Neural cell (in vitro differentiated cells): ENCODE measurements around the gene STAT3. TPM values are rescaled to one million over a fixed set of nuclear protein-coding genes. Genes with fewer than 3 reads are reported as not detected.

Experiments used
- H2AFZ ChIP-seq: fragments of 200-600, 300-800 bp; sonication (generic), shearing (Covaris generic); 2 replicates; pipeline ENCODE4 v1.6.0; 2014; ENCODE audit warnings: low read depth, mild to moderate bottlenecking, antibody characterized with exemption, low read length, moderate library complexity
- H3F3A ChIP-seq: fragments of 200-600 bp; shearing (Covaris generic); 2 replicates; pipeline ENCODE4 v1.6.1; 2016; ENCODE audit warnings: mild to moderate bottlenecking, moderate library complexity, mixed read lengths, antibody characterized with exemption, low read length; ENCODE audit not compliant: insufficient read depth, poor library complexity, severe bottlenecking
- H3K27ac ChIP-seq: fragments of 200-600, 300-800 bp; sonication (generic), shearing (Covaris generic); 2 replicates; pipeline ENCODE4 v1.5.1; 2014; ENCODE audit warnings: mild to moderate bottlenecking, low read length, moderate library complexity
- H3K27me3 ChIP-seq: fragments of 300-800, 200-600 bp; sonication (generic), shearing (Covaris generic); 2 replicates; pipeline ENCODE4 v1.6.0; 2014; ENCODE audit warnings: mild to moderate bottlenecking, low read depth, low read length, moderate library complexity; ENCODE audit not compliant: insufficient read depth
- H3K36me3 ChIP-seq: fragments of 300-800, 200-600 bp; sonication (generic), shearing (Covaris generic); 2 replicates; pipeline ENCODE4 v1.5.1; 2014; ENCODE audit warnings: mild to moderate bottlenecking, antibody characterized with exemption, low read length, moderate library complexity; ENCODE audit not compliant: insufficient read depth
- H3K4me2 ChIP-seq: fragments of 300-800, 200-600 bp; sonication (generic), shearing (Covaris generic); 2 replicates; pipeline ENCODE4 v1.6.0; 2014; ENCODE audit warnings: mild to moderate bottlenecking, low read length
- H3K4me3 ChIP-seq: fragments of 300-800, 200-600 bp; sonication (generic), shearing (Covaris generic); 2 replicates; pipeline ENCODE4 v1.5.1; 2014; ENCODE audit warnings: mild to moderate bottlenecking, low read length, moderate library complexity
- H3K79me2 ChIP-seq: fragments of 200-600 bp; shearing (Covaris generic); replicated peaks from 2 replicates; pipeline ENCODE4 v1.6.0; 2014; ENCODE audit warnings: mild to moderate bottlenecking, low read length, moderate library complexity; ENCODE audit not compliant: insufficient read depth
- H3K9ac ChIP-seq: fragments of 300-800, 200-600 bp; sonication (generic), shearing (Covaris generic); 2 replicates; pipeline ENCODE4 v1.6.1; 2016; ENCODE audit warnings: mild to moderate bottlenecking, low read length, mixed read lengths
- H3K9me2 ChIP-seq: fragments of 200-600 bp; shearing (Covaris generic); 2 replicates; pipeline ENCODE4 v1.6.1; 2016; ENCODE audit warnings: mild to moderate bottlenecking, low read length, mixed read lengths; ENCODE audit not compliant: insufficient read depth
- H3K9me3 ChIP-seq: fragments of 200-600, 300-800 bp; sonication (generic), shearing (Covaris generic); 2 replicates; pipeline ENCODE4 v1.6.1; 2016; ENCODE audit warnings: mild to moderate bottlenecking, mixed run types, low read length, moderate library complexity, mixed read lengths
- H4K20me1 ChIP-seq: fragments of 200-600 bp; shearing (Covaris generic); 2 replicates; pipeline ENCODE4 v1.6.1; 2016; ENCODE audit warnings: mild to moderate bottlenecking, mixed run types; ENCODE audit not compliant: insufficient read depth
- CTCF ChIP-seq: fragments of 450-650 bp; IDR thresholded peaks from 2 replicates; pipeline ENCODE4 v1.5.1; 2014; ENCODE audit warnings: antibody characterized with exemption, mild to moderate bottlenecking, moderate library complexity; ENCODE audit not compliant: poor library complexity, severe bottlenecking
- EP300 ChIP-seq: fragments of 450-650 bp; conservative IDR thresholded peaks from 2 replicates; pipeline ENCODE4 v1.6.1; 2014; ENCODE audit warnings: antibody characterized with exemption, mild to moderate bottlenecking, moderate library complexity; ENCODE audit not compliant: poor library complexity, severe bottlenecking
- EZH2 ChIP-seq: fragments of 200-600, 300-800 bp; shearing (Covaris generic), sonication (generic); IDR thresholded peaks from 2 replicates; pipeline ENCODE4 v1.6.1; 2014; ENCODE audit warnings: antibody characterized with exemption, low read length, borderline replicate concordance, mild to moderate bottlenecking; ENCODE audit not compliant: insufficient read depth, poor library complexity, severe bottlenecking
- MXI1 ChIP-seq: fragments of 450-650 bp; conservative IDR thresholded peaks from 2 replicates; pipeline ENCODE4 v1.6.1; 2014; ENCODE audit warnings: antibody characterized with exemption, mild to moderate bottlenecking; ENCODE audit not compliant: poor library complexity, severe bottlenecking
- POLR2AphosphoS5 ChIP-seq: IDR thresholded peaks from 2 replicates; pipeline ENCODE4 v1.6.1; 2012
- RAD21 ChIP-seq: fragments of 450-650 bp; conservative IDR thresholded peaks from 2 replicates; pipeline ENCODE4 v1.6.1; 2014; ENCODE audit warnings: antibody characterized with exemption, mild to moderate bottlenecking, moderate library complexity
- SMC3 ChIP-seq: fragments of 450-650 bp; conservative IDR thresholded peaks from 2 replicates; pipeline ENCODE4 v1.6.1; 2014; ENCODE audit warnings: antibody characterized with exemption, mild to moderate bottlenecking, moderate library complexity; ENCODE audit not compliant: poor library complexity
- TAF1 ChIP-seq: IDR thresholded peaks from 2 replicates; pipeline ENCODE4 v1.6.1; 2012; ENCODE audit warnings: low read depth
- polyA plus RNA-seq: library from polyadenylated mRNA; depleted of rRNA; stranded (reverse); fragments of >200 nt; gene quantifications from 2 replicates; pipeline ENCODE4 v1.2.3, GENCODE V29; 2014
- TF ChIP-seq, protein P1 (sequence below): IDR thresholded peaks from 2 replicates; pipeline ENCODE4 v1.6.1; 2012; ENCODE audit warnings: borderline replicate concordance

The STAT3 gene
- polyA plus RNA-seq, 1 donor from 2014 or later, result 24.2 TPM

- H3K9ac ChIP-seq, result no peak overlapping the region
- H3K79me2 ChIP-seq, result no peaks in the 10 kb centered on the region
- no peak overlapping the region for H3K27ac ChIP-seq
Observed at GRCh38 chr17:42407289-42407836, 19.1 kb upstream of the STAT3 start.

DNA sequence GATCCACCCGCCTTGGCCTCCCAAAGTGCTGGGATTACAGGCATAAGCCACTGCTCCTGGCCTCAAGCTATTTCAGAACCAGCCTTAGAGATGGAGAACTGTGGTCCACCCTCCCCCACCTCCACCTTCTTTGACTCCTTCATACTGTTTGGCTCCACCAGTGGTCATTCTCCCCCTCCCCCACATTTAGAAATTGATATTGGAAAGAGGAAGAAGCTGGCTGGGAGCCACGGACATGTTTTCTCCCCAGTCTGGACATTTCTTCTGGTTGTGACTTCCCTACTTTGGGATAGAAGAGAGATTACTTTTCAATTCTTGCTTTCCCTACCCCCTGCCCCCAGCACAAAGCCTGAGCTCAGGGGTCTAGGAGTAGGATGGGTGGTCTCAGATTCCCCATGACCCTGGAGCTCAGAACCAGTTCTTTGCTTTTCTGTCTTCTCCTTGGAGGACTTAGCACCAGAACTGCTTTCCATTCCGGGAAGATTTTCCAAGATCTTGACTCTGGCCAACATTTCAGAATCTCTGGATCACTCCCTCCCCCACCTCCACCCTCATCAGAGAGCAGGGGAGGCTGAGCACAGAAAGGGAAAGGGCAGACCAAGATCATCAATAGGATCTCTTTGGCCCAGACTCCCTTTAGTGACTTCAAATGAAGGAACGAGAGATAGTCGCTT lies 18.5 kb upstream of the STAT3 start:
- H3K36me3 ChIP-seq, result no peaks in the 10 kb centered on the region
- no peaks in the 10 kb centered on the region for H3F3A ChIP-seq
- no peak overlapping the region for H3K27ac ChIP-seq
- no peaks in the 10 kb centered on the region for H4K20me1 ChIP-seq
- no peak overlapping the region for H3K4me2 ChIP-seq
- H3K4me3 ChIP-seq, result no peak overlapping the region
- no peak overlapping the region for H2AFZ ChIP-seq
- H3K27me3 ChIP-seq, result no peaks in the 10 kb centered on the region
- no peaks in the 10 kb centered on the region for H3K9me2 ChIP-seq
- no peaks in the 10 kb centered on the region for H3K9me3 ChIP-seq
- no peak overlapping the region for H3K9ac ChIP-seq
- no peaks in the 10 kb centered on the region for H3K79me2 ChIP-seq
- TF ChIP-seq CTCF, result no peak
- TF ChIP-seq EZH2, result no peak
- TF ChIP-seq POLR2AphosphoS5, result no peak
- TF ChIP-seq, protein P1, sequence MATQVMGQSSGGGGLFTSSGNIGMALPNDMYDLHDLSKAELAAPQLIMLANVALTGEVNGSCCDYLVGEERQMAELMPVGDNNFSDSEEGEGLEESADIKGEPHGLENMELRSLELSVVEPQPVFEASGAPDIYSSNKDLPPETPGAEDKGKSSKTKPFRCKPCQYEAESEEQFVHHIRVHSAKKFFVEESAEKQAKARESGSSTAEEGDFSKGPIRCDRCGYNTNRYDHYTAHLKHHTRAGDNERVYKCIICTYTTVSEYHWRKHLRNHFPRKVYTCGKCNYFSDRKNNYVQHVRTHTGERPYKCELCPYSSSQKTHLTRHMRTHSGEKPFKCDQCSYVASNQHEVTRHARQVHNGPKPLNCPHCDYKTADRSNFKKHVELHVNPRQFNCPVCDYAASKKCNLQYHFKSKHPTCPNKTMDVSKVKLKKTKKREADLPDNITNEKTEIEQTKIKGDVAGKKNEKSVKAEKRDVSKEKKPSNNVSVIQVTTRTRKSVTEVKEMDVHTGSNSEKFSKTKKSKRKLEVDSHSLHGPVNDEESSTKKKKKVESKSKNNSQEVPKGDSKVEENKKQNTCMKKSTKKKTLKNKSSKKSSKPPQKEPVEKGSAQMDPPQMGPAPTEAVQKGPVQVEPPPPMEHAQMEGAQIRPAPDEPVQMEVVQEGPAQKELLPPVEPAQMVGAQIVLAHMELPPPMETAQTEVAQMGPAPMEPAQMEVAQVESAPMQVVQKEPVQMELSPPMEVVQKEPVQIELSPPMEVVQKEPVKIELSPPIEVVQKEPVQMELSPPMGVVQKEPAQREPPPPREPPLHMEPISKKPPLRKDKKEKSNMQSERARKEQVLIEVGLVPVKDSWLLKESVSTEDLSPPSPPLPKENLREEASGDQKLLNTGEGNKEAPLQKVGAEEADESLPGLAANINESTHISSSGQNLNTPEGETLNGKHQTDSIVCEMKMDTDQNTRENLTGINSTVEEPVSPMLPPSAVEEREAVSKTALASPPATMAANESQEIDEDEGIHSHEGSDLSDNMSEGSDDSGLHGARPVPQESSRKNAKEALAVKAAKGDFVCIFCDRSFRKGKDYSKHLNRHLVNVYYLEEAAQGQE, result no peak
- no peak for TF ChIP-seq TAF1
- TF ChIP-seq EP300, result no peak
- TF ChIP-seq MXI1, result no peak

More at GRCh38 chr17:42407289-42407836, 19.1 kb upstream of the STAT3 start:
- no peaks in the 10 kb centered on the region for H3K27me3 ChIP-seq
- no peak overlapping the region for H2AFZ ChIP-seq
- no peaks in the 10 kb centered on the region for H3K9me2 ChIP-seq
- H3K36me3 ChIP-seq, result no peaks in the 10 kb centered on the region
- no peaks in the 10 kb centered on the region for H4K20me1 ChIP-seq
- TF ChIP-seq EZH2, result no peak
- no peak for TF ChIP-seq POLR2AphosphoS5
- TF ChIP-seq EP300, result no peak
- no peak for TF ChIP-seq MXI1
- no peak for TF ChIP-seq TAF1
- TF ChIP-seq, protein P1, result no peak
- no peak for TF ChIP-seq RAD21
- no peak for TF ChIP-seq SMC3
- no peak for TF ChIP-seq CTCF
- H3K9me3 ChIP-seq, result no peaks in the 10 kb centered on the region
- H3F3A ChIP-seq, result no peaks in the 10 kb centered on the region
- H3K4me2 ChIP-seq, result no peak overlapping the region
- H3K4me3 ChIP-seq, result no peak overlapping the region
